ENCODE measurements around the gene MYOF.
"Not testable (repeated sequence)": the region's sequence is repeated elsewhere in the genome, so short reads cannot be mapped to it uniquely, and the experiment has no call there.

The MYOF gene

DNA sequence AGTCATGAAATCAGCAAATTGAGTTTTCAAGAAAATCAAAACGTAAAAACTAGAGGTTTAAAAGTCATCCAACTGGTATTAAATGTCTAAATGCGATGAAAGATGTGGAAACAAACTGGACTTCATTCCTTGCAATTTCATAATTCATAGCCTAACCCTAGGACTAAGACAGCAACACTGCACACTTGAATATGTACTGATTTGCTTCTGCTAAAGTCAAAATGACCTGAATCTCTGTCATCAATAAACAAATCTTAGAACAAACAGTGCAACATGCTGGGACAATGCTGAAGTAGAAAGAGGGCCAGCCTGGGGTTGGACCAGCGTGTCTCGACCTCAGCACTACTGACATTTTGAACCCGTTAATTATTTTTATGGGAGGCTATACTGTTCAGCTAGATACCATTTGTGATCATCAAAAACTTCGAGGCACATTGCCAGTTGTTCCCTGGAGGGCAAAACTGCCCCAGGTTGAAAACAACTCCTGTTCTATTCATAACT lies 47.1 kb downstream of the MYOF start:
- Histone ChIP-seq H3K4me3 (ENCODE audit: low read length) (no peak overlapping the region), H3K27ac (ENCODE audit: low read depth, low read length) (peak overlapping the region; percentile 99), H3K9ac (ENCODE audit: low read length) (no peak overlapping the region), H3K36me3 (ENCODE audit: control insufficient read depth, insufficient read depth, low read length) (no peaks in the 10 kb centered on the region), H3K27me3 (ENCODE audit: control insufficient read depth, insufficient read depth, low read length) (no peaks in the 10 kb centered on the region), H3K4me1 (ENCODE audit: control insufficient read depth, insufficient read depth, low read length) (peaks cover 53% of the 10 kb centered on the region)

GRCh38 chr10:93431361-93431760 lies 50.8 kb downstream of the MYOF start:
- no peak overlapping the region for H3K9ac ChIP-seq (ENCODE audit: low read length)
- H3K36me3 ChIP-seq (ENCODE audit: control insufficient read depth, insufficient read depth, low read length) = no peaks in the 10 kb centered on the region
- no peaks in the 10 kb centered on the region for H3K27me3 ChIP-seq (ENCODE audit: control insufficient read depth, insufficient read depth, low read length)
- peaks cover 21% of the 10 kb centered on the region for H3K4me1 ChIP-seq (ENCODE audit: control insufficient read depth, insufficient read depth, low read length)
- H3K27ac ChIP-seq (ENCODE audit: low read depth, low read length) = no peak overlapping the region
- H3K4me3 ChIP-seq (ENCODE audit: low read length) = no peak overlapping the region

GRCh38 chr10:93425861-93426260 lies 56.3 kb downstream of the MYOF start:
- H3K27me3 ChIP-seq (ENCODE audit: control insufficient read depth, insufficient read depth, low read length) = no peaks in the 10 kb centered on the region
- H3K4me3 ChIP-seq (ENCODE audit: low read length) = no peak overlapping the region
- no peak overlapping the region for H3K27ac ChIP-seq (ENCODE audit: low read depth, low read length)
- peaks cover 2% of the 10 kb centered on the region for H3K4me1 ChIP-seq (ENCODE audit: control insufficient read depth, insufficient read depth, low read length)
- no peak overlapping the region for H3K9ac ChIP-seq (ENCODE audit: low read length)
- no peaks in the 10 kb centered on the region for H3K36me3 ChIP-seq (ENCODE audit: control insufficient read depth, insufficient read depth, low read length)

- peaks cover 4% of the 10 kb centered on the region for H3K36me3 ChIP-seq (ENCODE audit: control insufficient read depth, insufficient read depth, low read length)
- H3K4me1 ChIP-seq (ENCODE audit: control insufficient read depth, insufficient read depth, low read length) = peaks cover 10% of the 10 kb centered on the region
- H3K9ac ChIP-seq (ENCODE audit: low read length) = no peak overlapping the region
- H3K27ac ChIP-seq (ENCODE audit: low read depth, low read length) = no peak overlapping the region
- no peak overlapping the region for H3K4me3 ChIP-seq (ENCODE audit: low read length)
- no peaks in the 10 kb centered on the region for H3K27me3 ChIP-seq (ENCODE audit: control insufficient read depth, insufficient read depth, low read length)
Measured at GRCh38 chr10:93422118-93422517, 60.0 kb downstream of the MYOF start.

DNA sequence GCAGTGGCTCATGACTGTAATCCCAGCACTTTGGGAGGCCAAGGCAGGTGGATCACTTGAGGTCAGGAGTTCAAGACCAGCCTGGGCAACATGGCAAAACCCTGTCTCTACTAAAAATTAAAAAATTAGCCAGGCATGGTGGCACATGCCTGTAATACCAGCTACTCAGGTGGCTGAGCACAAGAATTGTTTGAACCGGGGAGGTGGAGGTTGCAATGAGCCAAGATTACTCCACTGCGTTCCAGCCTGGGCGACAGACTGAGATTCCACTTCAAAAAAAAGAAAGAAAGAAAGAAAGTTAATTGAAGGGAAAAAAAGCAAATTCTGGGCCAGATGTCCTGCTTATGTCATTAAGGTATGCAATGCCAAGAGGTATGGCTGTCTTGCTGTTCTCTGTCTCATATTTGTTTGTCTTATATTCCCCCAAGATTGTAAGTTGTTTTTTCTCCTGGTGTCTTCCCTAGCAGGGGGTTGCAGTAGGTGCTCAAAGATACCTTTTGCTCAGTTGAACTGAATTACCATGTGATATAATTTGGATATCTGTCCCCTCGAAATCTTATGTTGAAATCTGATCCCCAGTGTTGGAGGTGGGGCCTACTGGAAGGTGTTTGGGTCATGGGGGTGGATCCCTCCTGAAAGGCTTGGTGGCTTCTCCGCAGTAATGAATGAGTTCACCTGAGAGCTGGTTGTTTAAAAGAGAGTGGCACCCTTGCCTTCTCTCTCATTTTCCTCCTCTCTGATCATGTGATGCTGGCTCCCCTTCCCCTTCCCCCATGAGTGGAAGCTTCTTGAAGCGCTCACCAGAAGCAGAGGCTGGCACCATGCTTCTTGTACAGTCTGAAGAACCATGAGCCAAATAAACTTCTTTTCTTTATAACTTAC lies 60.9 kb downstream of the MYOF start:
- no peak overlapping the region for H3K9ac ChIP-seq (ENCODE audit: low read length)
- peaks cover 10% of the 10 kb centered on the region for H3K4me1 ChIP-seq (ENCODE audit: control insufficient read depth, insufficient read depth, low read length)
- no peak overlapping the region for H3K27ac ChIP-seq (ENCODE audit: low read depth, low read length)
- H3K27me3 ChIP-seq (ENCODE audit: control insufficient read depth, insufficient read depth, low read length) = no peaks in the 10 kb centered on the region
- peaks cover 6% of the 10 kb centered on the region for H3K36me3 ChIP-seq (ENCODE audit: control insufficient read depth, insufficient read depth, low read length)
- no peak overlapping the region for H3K4me3 ChIP-seq (ENCODE audit: low read length)

GRCh38 chr10:93420091-93420490 lies 62.0 kb downstream of the MYOF start:
- H3K36me3 ChIP-seq (ENCODE audit: control insufficient read depth, insufficient read depth, low read length) = peaks cover 6% of the 10 kb centered on the region
- H3K9ac ChIP-seq (ENCODE audit: low read length) = no peak overlapping the region
- H3K4me1 ChIP-seq (ENCODE audit: control insufficient read depth, insufficient read depth, low read length) = peaks cover 10% of the 10 kb centered on the region
- no peaks in the 10 kb centered on the region for H3K27me3 ChIP-seq (ENCODE audit: control insufficient read depth, insufficient read depth, low read length)
- H3K27ac ChIP-seq (ENCODE audit: low read depth, low read length) = peak overlapping the region; percentile 30
- H3K4me3 ChIP-seq (ENCODE audit: low read length) = no peak overlapping the region

DNA sequence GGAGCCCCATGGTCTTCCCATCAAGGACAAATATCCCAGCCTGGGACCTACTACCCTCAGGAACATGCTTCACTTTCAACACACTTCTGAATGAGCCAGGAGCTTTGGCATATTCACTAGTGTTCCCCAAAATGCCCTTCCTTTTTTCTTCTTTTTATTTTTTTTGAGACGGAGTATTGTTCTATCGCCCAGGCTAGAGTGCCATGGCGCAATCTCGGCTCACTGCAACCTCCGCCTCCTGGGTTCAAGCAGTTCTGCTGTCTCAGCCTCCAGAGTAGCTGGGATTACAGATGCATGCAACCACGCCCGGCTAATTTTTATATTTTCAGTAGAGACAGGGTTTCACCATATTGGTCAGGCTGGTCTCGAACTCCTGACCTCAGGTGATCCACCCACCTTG lies 63.1 kb downstream of the MYOF start:
- H3K27ac ChIP-seq (ENCODE audit: low read depth, low read length); H3K36me3 ChIP-seq (ENCODE audit: control insufficient read depth, insufficient read depth, low read length); H3K4me3 ChIP-seq (ENCODE audit: low read length); H3K4me1 ChIP-seq (ENCODE audit: control insufficient read depth, insufficient read depth, low read length); H3K27me3 ChIP-seq (ENCODE audit: control insufficient read depth, insufficient read depth, low read length); H3K9ac ChIP-seq (ENCODE audit: low read length): not testable (repeated sequence)

GRCh38 chr10:93417921-93418320 lies 64.2 kb downstream of the MYOF start:
- Histone ChIP-seq H3K27ac (ENCODE audit: low read depth, low read length) (no peak overlapping the region), H3K36me3 (ENCODE audit: control insufficient read depth, insufficient read depth, low read length) (peaks cover 6% of the 10 kb centered on the region), H3K9ac (ENCODE audit: low read length) (no peak overlapping the region), H3K4me1 (ENCODE audit: control insufficient read depth, insufficient read depth, low read length) (peaks cover 10% of the 10 kb centered on the region), H3K4me3 (ENCODE audit: low read length) (no peak overlapping the region), H3K27me3 (ENCODE audit: control insufficient read depth, insufficient read depth, low read length) (no peaks in the 10 kb centered on the region)

DNA sequence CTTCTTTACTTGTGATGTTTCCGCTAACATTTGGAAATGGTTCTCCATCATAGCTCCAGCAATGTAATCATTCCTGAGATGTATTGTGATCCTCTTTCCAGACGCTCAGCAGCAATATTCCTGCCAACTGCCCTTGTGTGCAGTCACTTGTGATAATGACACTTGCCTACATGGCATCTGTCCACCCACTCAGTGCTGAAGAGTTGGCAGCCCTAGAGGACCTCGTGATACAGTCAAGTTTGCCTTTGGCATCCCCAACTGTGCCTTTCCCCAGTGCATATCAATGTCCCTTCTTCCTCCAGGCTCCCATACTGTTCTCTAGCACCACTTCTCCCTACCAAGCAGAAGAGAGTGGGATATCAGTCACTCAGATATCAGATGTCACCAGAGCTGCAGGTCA lies 64.9 kb downstream of the MYOF start:
- Histone ChIP-seq H3K27me3 (ENCODE audit: control insufficient read depth, insufficient read depth, low read length) (no peaks in the 10 kb centered on the region), H3K36me3 (ENCODE audit: control insufficient read depth, insufficient read depth, low read length) (peaks cover 8% of the 10 kb centered on the region), H3K9ac (ENCODE audit: low read length) (no peak overlapping the region), H3K27ac (ENCODE audit: low read depth, low read length) (no peak overlapping the region), H3K4me3 (ENCODE audit: low read length) (no peak overlapping the region), H3K4me1 (ENCODE audit: control insufficient read depth, insufficient read depth, low read length) (peaks cover 10% of the 10 kb centered on the region)

GRCh38 chr10:93416824-93417223 lies 65.3 kb downstream of the MYOF start:
- Histone ChIP-seq H3K4me3 (ENCODE audit: low read length) (no peak overlapping the region), H3K9ac (ENCODE audit: low read length) (no peak overlapping the region), H3K27me3 (ENCODE audit: control insufficient read depth, insufficient read depth, low read length) (no peaks in the 10 kb centered on the region), H3K4me1 (ENCODE audit: control insufficient read depth, insufficient read depth, low read length) (peaks cover 10% of the 10 kb centered on the region), H3K27ac (ENCODE audit: low read depth, low read length) (no peak overlapping the region), H3K36me3 (ENCODE audit: control insufficient read depth, insufficient read depth, low read length) (peaks cover 8% of the 10 kb centered on the region)

DNA sequence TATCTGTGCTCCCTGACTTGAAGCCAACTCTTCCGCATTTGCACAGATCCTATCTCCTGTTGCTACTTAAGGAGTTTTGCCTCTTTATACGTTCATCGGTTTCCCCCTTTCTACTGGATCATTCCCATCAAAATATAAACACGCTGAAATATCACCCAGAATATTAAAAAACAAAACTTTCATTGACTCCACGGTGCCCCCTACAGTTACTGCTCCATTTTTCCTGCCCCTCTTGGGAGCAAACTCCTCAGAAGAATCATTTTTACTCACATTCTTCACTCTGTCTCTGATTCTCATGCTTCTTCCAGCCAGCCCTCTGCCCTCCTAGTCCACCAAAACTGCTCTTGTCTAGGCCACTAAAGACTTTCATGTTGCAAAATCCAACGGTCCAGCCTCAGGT lies 66.4 kb downstream of the MYOF start:
- Histone ChIP-seq H3K36me3 (ENCODE audit: control insufficient read depth, insufficient read depth, low read length) (peaks cover 8% of the 10 kb centered on the region), H3K4me1 (ENCODE audit: control insufficient read depth, insufficient read depth, low read length) (peaks cover 7% of the 10 kb centered on the region), H3K4me3 (ENCODE audit: low read length) (no peak overlapping the region), H3K27ac (ENCODE audit: low read depth, low read length) (no peak overlapping the region), H3K9ac (ENCODE audit: low read length) (no peak overlapping the region), H3K27me3 (ENCODE audit: control insufficient read depth, insufficient read depth, low read length) (no peaks in the 10 kb centered on the region)

DNA sequence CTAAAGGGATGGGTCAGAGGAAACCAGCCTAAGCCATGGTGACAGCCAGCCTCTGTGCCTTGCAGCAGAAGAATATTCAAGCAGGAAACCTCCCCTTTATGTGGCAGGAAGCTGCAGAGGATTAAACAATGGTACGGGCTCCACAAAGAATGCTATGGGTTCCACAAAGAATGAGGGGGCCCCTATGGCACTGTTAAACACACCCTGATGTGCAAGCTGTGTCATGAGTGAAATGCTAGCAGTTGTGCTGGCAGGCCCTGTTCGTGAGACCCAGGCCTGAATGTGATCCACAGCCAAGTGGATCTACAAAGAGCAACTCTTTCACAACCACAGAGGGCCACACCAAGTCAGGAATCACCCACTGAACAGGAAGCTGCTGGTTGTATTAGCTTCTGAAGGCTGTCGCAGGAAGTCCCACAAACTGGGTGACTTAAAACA lies 68.9 kb downstream of the MYOF start:
- Histone ChIP-seq H3K27me3 (ENCODE audit: control insufficient read depth, insufficient read depth, low read length) (no peaks in the 10 kb centered on the region), H3K4me3 (ENCODE audit: low read length) (no peak overlapping the region), H3K27ac (ENCODE audit: low read depth, low read length) (no peak overlapping the region)

GRCh38 chr10:93412801-93413200 lies 69.3 kb downstream of the MYOF start:
- H3K4me1 ChIP-seq (ENCODE audit: control insufficient read depth, insufficient read depth, low read length) = no peaks in the 10 kb centered on the region
- no peak overlapping the region for H3K27ac ChIP-seq (ENCODE audit: low read depth, low read length)
- H3K27me3 ChIP-seq (ENCODE audit: control insufficient read depth, insufficient read depth, low read length) = no peaks in the 10 kb centered on the region
- H3K9ac ChIP-seq (ENCODE audit: low read length) = no peak overlapping the region
- no peak overlapping the region for H3K4me3 ChIP-seq (ENCODE audit: low read length)
- peaks cover 8% of the 10 kb centered on the region for H3K36me3 ChIP-seq (ENCODE audit: control insufficient read depth, insufficient read depth, low read length)

More for the DNA sequence above, 68.9 kb downstream of the MYOF start:
- Histone ChIP-seq H3K4me1 (ENCODE audit: control insufficient read depth, insufficient read depth, low read length) (no peaks in the 10 kb centered on the region), H3K9ac (ENCODE audit: low read length) (no peak overlapping the region), H3K36me3 (ENCODE audit: control insufficient read depth, insufficient read depth, low read length) (peaks cover 8% of the 10 kb centered on the region)

All from rectal smooth muscle tissue (tissue), 1 donor.